ENCODE measurements around the gene ACOT9. TPM values are rescaled to one million over a fixed set of nuclear protein-coding genes. Genes with fewer than 3 reads are reported as not detected.

Gene ACOT9
- total RNA-seq, 1 experiment from 2014 or later, result 72.3 TPM

- Histone ChIP-seq H2BK5ac (ENCODE audit: insufficient read length, low read length) (no peak overlapping the region), H3K23me2 (ENCODE audit: insufficient read length, low read depth, low read length, poor library complexity, severe bottlenecking) (no peaks in the 10 kb centered on the region), H3T11ph (ENCODE audit: low read length) (no peak overlapping the region), H3K9me3 (ENCODE audit: control insufficient read depth, low read depth, low read length) (no peaks in the 10 kb centered on the region), H3K79me2 (ENCODE audit: insufficient read depth, low read length) (no peaks in the 10 kb centered on the region), H2BK15ac (ENCODE audit: low read depth, low read length) (no peak overlapping the region), H3K27me3 (ENCODE audit: insufficient read depth, low read length) (no peaks in the 10 kb centered on the region), H3K4me1 (ENCODE audit: insufficient read depth, low read length) (no peaks in the 10 kb centered on the region), H2AK5ac (ENCODE audit: insufficient read length, low read length) (no peak overlapping the region), H2AFZ (ENCODE audit: low read length) (no peak overlapping the region), H3K4me2 (ENCODE audit: insufficient read depth, insufficient read length, low read length) (no peak overlapping the region), H3K4ac (ENCODE audit: low read depth, low read length) (no peak overlapping the region), H2BK20ac (ENCODE audit: low read depth, low read length, poor library complexity, severe bottlenecking) (no peak overlapping the region), H4K5ac (ENCODE audit: insufficient read length, low read depth, low read length) (no peak overlapping the region), H3K18ac (ENCODE audit: insufficient read length, low read depth, low read length) (no peak overlapping the region), H3K9ac (ENCODE audit: extremely low read depth, insufficient read length, low read length) (no peak overlapping the region), H4K8ac (replicated peaks; ENCODE audit: insufficient read length, low read depth, low read length) (no peak overlapping the region), H3K56ac (ENCODE audit: insufficient read length, low read depth, low read length) (no peak overlapping the region), H4K91ac (ENCODE audit: insufficient read length, low read depth, low read length) (no peak overlapping the region), H3K14ac (ENCODE audit: insufficient read depth, low read length) (no peak overlapping the region), H3K27ac (ENCODE audit: insufficient read length, low read depth, low read length) (no peak overlapping the region), H2BK12ac (ENCODE audit: insufficient read length, low read depth, low read length) (no peak overlapping the region), H2BK120ac (ENCODE audit: low read depth, low read length, poor library complexity, severe bottlenecking) (no peak overlapping the region), H3K79me1 (ENCODE audit: insufficient read depth, low read depth, low read length, poor library complexity, severe bottlenecking) (no peaks in the 10 kb centered on the region), H4K20me1 (ENCODE audit: control insufficient read depth, insufficient read depth, insufficient read length) (no peaks in the 10 kb centered on the region), H3K23ac (ENCODE audit: insufficient read length, low read depth, low read length) (no peak overlapping the region)
- Mint-ChIP-seq H3K27me3 (ENCODE audit: low read depth) (peaks cover under 1% of the 10 kb centered on the region; the same call in 1 of the 2 replicates), H3K4me1 (peaks cover 0 to 3% of the 10 kb centered on the region in 2 experiments; a peak in 1 of 4 replicates), H3K9me3 (no peaks in the 10 kb centered on the region), H3K4me3 (no peak overlapping the region), H3K36me3 (ENCODE audit: insufficient read depth in 1 of 3, low read depth in 3 of 3) (no peaks in the 10 kb centered on the region), H3K27ac (no peak overlapping the region)
- TF ChIP-seq CTCF (conservative IDR thresholded peaks at IDR 0.05), result no peak
- DNase-seq, result no peak
- no CpG with 5 or more reads among the region's 2 CpGs for WGBS (ENCODE audit: extremely low coverage, insufficient read length, low lambda C conversion rate)
These were observed 9.8 kb upstream of the ACOT9 start for GRCh38 chrX:23752740-23753415.

Data from H9 (cell line).